ENCODE results near the gene HSPA1L. TPM values are rescaled to one million over a fixed set of nuclear protein-coding genes. Genes with fewer than 3 reads are reported as not detected.

HSPA1L gene
- total and polyA plus RNA-seq, 10 of the 15 experiments (the other 5 are each of a cell fraction or from before 2014, with no cell fraction given), result 0.69 to 2.5 (median 1.5) TPM

- ChIA-PET SMC1A (ENCODE audit: uncharacterized antibody, unreplicated experiment) (interaction anchor here (1.1 kb wide), 1 partner anchor 25 kb away, joined by 4 read pairs; no protein-coding TSS in a partner anchor), CTCF (interaction anchor here (1.0 to 4.1 kb wide), 2 partner anchors 10 to 15 kb away, joined by 3 to 12 read pairs; partner anchors contain the start of gene VARS1), POLR2A (interaction anchor here (1.3 to 3.2 kb wide), 2 partner anchors 9 to 33 kb away, joined by 3 to 12 read pairs; partner anchors contain the start of genes HSPA1A and HSPA1L), RAD21 (ENCODE audit: unreplicated experiment) (interaction anchor here (0.6 to 1.3 kb wide), 2 partner anchors 82 to 874 kb away, joined by 3 read pairs; partner anchors contain the start of gene NEU1)
- no peak overlapping the region for H3K4me2 ChIP-seq (ENCODE audit: control insufficient read depth, insufficient read depth)
- DNase-seq (ENCODE audit: low read depth, low spot score), result no peak
- in situ Hi-C loops (cut with MboI) (no loop called here), intact Hi-C loops (cut with micrococcal nuclease; ENCODE audit: unreplicated experiment) (no loop called here)
- BruUV-seq (replicated peaks), result no TSS peak
- no peaks in the 10 kb centered on the region for H3K79me2 ChIP-seq (ENCODE audit: control insufficient read depth, insufficient read depth, low read length)
- no peaks in the 10 kb centered on the region for H3K27me3 ChIP-seq (replicated peaks in 1 of 2; ENCODE audit: control insufficient read depth in 2 of 2, insufficient read depth in 2 of 2, low read length in 1 of 2)
- peak; percentile 26; the same call in 1 of the 2 replicates for TF ChIP-seq POLR2A (IDR thresholded peaks at IDR 0.05; ENCODE audit: low read depth, low read length)
- no peak for TF ChIP-seq PBX3 (IDR thresholded peaks at IDR 0.05; ENCODE audit: insufficient replicate concordance, low read depth, low read length)
- no peak for TF ChIP-seq BACH1 (IDR thresholded peaks at IDR 0.05; ENCODE audit: borderline replicate concordance)
- no peak overlapping the region for H3K9ac ChIP-seq (ENCODE audit: control insufficient read depth, insufficient read depth, low read length)
- H3K4me3 ChIP-seq, result no peak overlapping the region
- no peak overlapping the region for H2AFZ ChIP-seq (ENCODE audit: control insufficient read depth, low read depth, low read length)
- no peak for FAIRE-seq
- peaks cover 18% of the 10 kb centered on the region for H3K4me1 ChIP-seq (ENCODE audit: control insufficient read depth, insufficient read depth, low read length)
- H3K36me3 ChIP-seq (ENCODE audit: control insufficient read depth in 2 of 2, insufficient read depth in 2 of 2, low read length in 1 of 2), result peaks cover 6 to 51% of the 10 kb centered on the region in 2 experiments; a peak in 3 of 4 replicates
- H3K27ac ChIP-seq (ENCODE audit: control insufficient read depth, insufficient read depth), result no peak overlapping the region
- no peak for ATAC-seq
- 82% methylated on average over 20 of the region's 20 CpGs for WGBS (ENCODE audit: insufficient coverage, insufficient replicate concordance, low lambda C conversion rate, missing lambda C conversion rate)
- no peaks in the 10 kb centered on the region for H3K9me3 ChIP-seq (replicated peaks; ENCODE audit: control insufficient read depth, insufficient read depth, low read length)
- H4K20me1 ChIP-seq (ENCODE audit: control insufficient read depth, insufficient read depth), result no peaks in the 10 kb centered on the region
These were observed 34.4 kb downstream of the HSPA1L start for GRCh38 chr6:31780507-31781243.

- ChIA-PET CTCF (interaction anchor here (1.0 to 4.1 kb wide), 2 partner anchors 11 to 15 kb away, joined by 3 to 12 read pairs; partner anchors contain the start of gene VARS1), RAD21 (ENCODE audit: unreplicated experiment) (interaction anchor here (1.3 kb wide), 1 partner anchor 83 kb away, joined by 3 read pairs; the partner anchor contains the start of gene NEU1), POLR2A (interaction anchor here (1.3 to 3.2 kb wide), 2 partner anchors 10 to 34 kb away, joined by 3 to 12 read pairs; partner anchors contain the start of genes HSPA1A and HSPA1L), SMC1A (ENCODE audit: uncharacterized antibody, unreplicated experiment) (interaction anchor here (1.1 to 1.4 kb wide), 2 partner anchors 26 to 42 kb away, joined by 4 read pairs; no protein-coding TSS in a partner anchor)
- in situ Hi-C loops (cut with MboI) (no loop called here), intact Hi-C loops (cut with micrococcal nuclease; ENCODE audit: unreplicated experiment) (loop anchor here (10.0 kb wide), 1 partner anchor 45 kb away; the partner anchor contains the start of gene HSPA1B)
- 96% methylated on average over 10 of the region's 10 CpGs for WGBS (ENCODE audit: insufficient coverage, insufficient replicate concordance, low lambda C conversion rate, missing lambda C conversion rate)
- Histone ChIP-seq H3K4me3 (no peak overlapping the region), H2AFZ (ENCODE audit: control insufficient read depth, low read depth, low read length) (no peak overlapping the region), H3K27ac (ENCODE audit: control insufficient read depth, insufficient read depth) (no peak overlapping the region), H3K9ac (ENCODE audit: control insufficient read depth, insufficient read depth, low read length) (no peak overlapping the region), H3K27me3 (replicated peaks in 1 of 2; ENCODE audit: control insufficient read depth in 2 of 2, insufficient read depth in 2 of 2, low read length in 1 of 2) (no peaks in the 10 kb centered on the region), H3K4me2 (ENCODE audit: control insufficient read depth, insufficient read depth) (no peak overlapping the region), H4K20me1 (ENCODE audit: control insufficient read depth, insufficient read depth) (no peaks in the 10 kb centered on the region), H3K4me1 (ENCODE audit: control insufficient read depth, insufficient read depth, low read length) (peaks cover 18% of the 10 kb centered on the region), H3K36me3 (ENCODE audit: control insufficient read depth in 2 of 2, insufficient read depth in 2 of 2, low read length in 1 of 2) (peaks cover 5 to 45% of the 10 kb centered on the region in 2 experiments; a peak in 3 of 4 replicates), H3K9me3 (replicated peaks; ENCODE audit: control insufficient read depth, insufficient read depth, low read length) (no peaks in the 10 kb centered on the region), H3K79me2 (ENCODE audit: control insufficient read depth, insufficient read depth, low read length) (no peaks in the 10 kb centered on the region)
- DNase-seq (ENCODE audit: low read depth, low spot score), result no peak
- no peak for FAIRE-seq
- no TSS peak for BruUV-seq (replicated peaks)
- TF ChIP-seq POLR2A (IDR thresholded peaks at IDR 0.05; ENCODE audit: low read depth, low read length) (peak; percentile 15; the same call in 1 of the 2 replicates), BCLAF1 (IDR thresholded peaks at IDR 0.05) (no peak), ZNF217 (IDR thresholded peaks at IDR 0.05) (no peak), RAD21 (IDR thresholded peaks at IDR 0.05; ENCODE audit: insufficient read depth, low read depth, low read length) (no peak)
- no peak for ATAC-seq
These were observed 35.2 kb downstream of the HSPA1L start for GRCh38 chr6:31779908-31780307.

Measured in GM12878 (cell line).